ENCODE measurements around the gene CDKN2C. TPM values are rescaled to one million over a fixed set of nuclear protein-coding genes. Genes with fewer than 3 reads are reported as not detected.

Gene CDKN2C
- total RNA-seq, 6 experiments from 2014 or later = 13.1 to 26.7 (median 24.9) TPM

DNA sequence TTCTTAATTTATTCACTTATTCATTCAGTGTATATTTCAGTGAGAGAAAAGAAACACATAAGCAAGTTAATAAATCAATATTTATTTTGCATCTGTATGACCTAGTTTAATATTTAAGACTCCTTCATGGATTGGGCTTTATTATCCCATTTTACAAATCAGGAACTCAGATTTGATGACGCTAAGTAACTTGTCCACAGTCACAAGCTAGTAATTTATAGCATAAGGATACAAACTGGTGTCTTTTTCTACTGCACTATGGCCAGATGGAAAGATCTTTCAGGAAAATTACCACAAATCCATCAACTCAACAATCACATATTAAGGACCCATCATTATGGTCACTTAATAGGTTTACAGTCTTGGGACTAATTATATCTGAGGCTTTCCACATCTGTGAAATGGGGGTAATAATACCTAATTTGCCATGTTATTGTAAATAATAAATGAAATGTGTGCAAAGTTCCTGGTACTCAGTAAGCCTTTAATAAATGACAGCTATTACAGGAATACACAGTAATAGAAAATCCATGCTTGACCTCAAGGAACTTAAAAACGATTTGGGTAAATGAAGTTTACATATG, 13.3 kb downstream of the CDKN2C start:
- Mint-ChIP-seq H3K27me3 (ENCODE audit: insufficient read depth) (peaks cover 2% of the 10 kb centered on the region; the same call in 1 of the 2 replicates), H3K4me1 (ENCODE audit: low read depth) (peaks cover 36% of the 10 kb centered on the region), H3K9me3 (no peaks in the 10 kb centered on the region), H3K27ac (no peak overlapping the region), H3K4me3 (no peak overlapping the region), H3K36me3 (ENCODE audit: low read depth) (no peaks in the 10 kb centered on the region)
- DNase-seq = no peak
- TF ChIP-seq, protein P1, sequence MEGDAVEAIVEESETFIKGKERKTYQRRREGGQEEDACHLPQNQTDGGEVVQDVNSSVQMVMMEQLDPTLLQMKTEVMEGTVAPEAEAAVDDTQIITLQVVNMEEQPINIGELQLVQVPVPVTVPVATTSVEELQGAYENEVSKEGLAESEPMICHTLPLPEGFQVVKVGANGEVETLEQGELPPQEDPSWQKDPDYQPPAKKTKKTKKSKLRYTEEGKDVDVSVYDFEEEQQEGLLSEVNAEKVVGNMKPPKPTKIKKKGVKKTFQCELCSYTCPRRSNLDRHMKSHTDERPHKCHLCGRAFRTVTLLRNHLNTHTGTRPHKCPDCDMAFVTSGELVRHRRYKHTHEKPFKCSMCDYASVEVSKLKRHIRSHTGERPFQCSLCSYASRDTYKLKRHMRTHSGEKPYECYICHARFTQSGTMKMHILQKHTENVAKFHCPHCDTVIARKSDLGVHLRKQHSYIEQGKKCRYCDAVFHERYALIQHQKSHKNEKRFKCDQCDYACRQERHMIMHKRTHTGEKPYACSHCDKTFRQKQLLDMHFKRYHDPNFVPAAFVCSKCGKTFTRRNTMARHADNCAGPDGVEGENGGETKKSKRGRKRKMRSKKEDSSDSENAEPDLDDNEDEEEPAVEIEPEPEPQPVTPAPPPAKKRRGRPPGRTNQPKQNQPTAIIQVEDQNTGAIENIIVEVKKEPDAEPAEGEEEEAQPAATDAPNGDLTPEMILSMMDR (IDR thresholded peaks at IDR 0.05) = no peak

DNA sequence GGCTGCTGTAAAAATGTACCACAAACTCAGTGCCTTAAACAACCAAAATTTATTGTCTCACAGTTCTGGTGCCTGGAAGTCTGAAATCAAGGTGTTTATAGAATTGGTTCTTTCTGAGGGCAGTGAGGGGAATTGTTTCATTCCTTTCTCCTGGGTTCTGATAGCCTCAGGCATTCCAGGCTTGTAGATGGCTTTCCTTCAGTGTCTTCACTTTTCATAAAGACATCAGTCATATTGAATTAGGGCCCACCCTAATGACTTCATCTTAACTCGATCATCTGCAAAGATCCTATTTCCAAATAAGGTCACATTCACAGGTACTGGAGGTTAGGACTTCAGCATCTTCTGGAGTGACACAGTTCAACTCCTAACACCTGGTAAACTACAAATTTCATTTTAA, 15.0 kb downstream of the CDKN2C start:
- peaks cover 2% of the 10 kb centered on the region; the same call in 1 of the 2 replicates for H3K27me3 Mint-ChIP-seq (ENCODE audit: insufficient read depth)
- TF ChIP-seq, protein P1 (IDR thresholded peaks at IDR 0.05) = no peak

DNA sequence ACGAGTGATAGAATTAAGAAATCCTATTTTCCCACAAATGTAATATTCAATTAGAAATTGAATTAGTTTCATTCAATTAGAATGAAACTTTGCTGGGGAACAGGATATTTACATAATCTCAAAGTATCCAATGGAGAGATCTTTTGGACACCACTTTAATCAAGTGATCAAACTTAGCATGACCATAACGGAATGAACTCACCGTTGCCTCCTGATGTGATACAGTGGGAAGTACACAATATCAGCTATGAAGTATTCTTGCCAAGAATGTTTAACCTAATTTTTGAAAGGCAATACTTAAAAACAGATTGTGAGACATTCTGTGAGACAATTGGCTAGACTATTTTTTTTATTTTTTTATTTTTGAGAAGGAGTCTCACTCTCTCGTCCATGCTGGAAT, 16.6 kb downstream of the CDKN2C start:
- Mint-ChIP-seq H3K27ac (no peak overlapping the region), H3K36me3 (ENCODE audit: low read depth) (no peaks in the 10 kb centered on the region), H3K4me1 (ENCODE audit: low read depth) (peaks cover 18% of the 10 kb centered on the region), H3K9me3 (no peaks in the 10 kb centered on the region), H3K27me3 (ENCODE audit: insufficient read depth) (peaks cover 2% of the 10 kb centered on the region; the same call in 1 of the 2 replicates), H3K4me3 (no peak overlapping the region)
- TF ChIP-seq, protein P1 (IDR thresholded peaks at IDR 0.05) = no peak
- DNase-seq = no peak

More for the DNA sequence above, 15.0 kb downstream of the CDKN2C start:
- no peak overlapping the region for H3K4me3 Mint-ChIP-seq
- H3K36me3 Mint-ChIP-seq (ENCODE audit: low read depth) = no peaks in the 10 kb centered on the region
- no peaks in the 10 kb centered on the region for H3K9me3 Mint-ChIP-seq
- DNase-seq = no peak
- no peak overlapping the region for H3K27ac Mint-ChIP-seq
- peaks cover 24% of the 10 kb centered on the region for H3K4me1 Mint-ChIP-seq (ENCODE audit: low read depth)

DNA sequence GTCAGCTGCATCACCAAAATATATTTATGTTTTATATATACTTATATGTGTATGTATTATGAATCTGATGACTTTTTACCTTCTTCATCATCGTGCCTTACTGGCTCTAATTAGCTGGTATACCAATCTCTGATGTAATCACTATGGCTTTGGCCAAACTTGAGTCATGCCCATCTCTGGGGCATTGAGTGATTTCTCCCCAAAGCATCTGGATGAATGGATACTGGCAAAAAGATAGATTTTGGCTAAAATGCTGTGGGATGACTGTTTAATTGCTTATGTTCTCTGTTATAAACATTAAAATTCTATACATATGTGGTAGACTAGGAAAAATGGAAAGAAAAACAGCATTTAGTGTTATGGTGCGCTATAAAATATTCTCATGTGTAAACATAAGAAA, 19.6 kb downstream of the CDKN2C start:
- no peak for DNase-seq
- Mint-ChIP-seq H3K9me3 (no peaks in the 10 kb centered on the region), H3K36me3 (ENCODE audit: low read depth) (no peaks in the 10 kb centered on the region), H3K4me3 (no peak overlapping the region), H3K27ac (no peak overlapping the region), H3K27me3 (ENCODE audit: insufficient read depth) (peaks cover 2% of the 10 kb centered on the region; the same call in 1 of the 2 replicates), H3K4me1 (ENCODE audit: low read depth) (peaks cover 12% of the 10 kb centered on the region)
- TF ChIP-seq, protein P1 (IDR thresholded peaks at IDR 0.05) = no peak

DNA sequence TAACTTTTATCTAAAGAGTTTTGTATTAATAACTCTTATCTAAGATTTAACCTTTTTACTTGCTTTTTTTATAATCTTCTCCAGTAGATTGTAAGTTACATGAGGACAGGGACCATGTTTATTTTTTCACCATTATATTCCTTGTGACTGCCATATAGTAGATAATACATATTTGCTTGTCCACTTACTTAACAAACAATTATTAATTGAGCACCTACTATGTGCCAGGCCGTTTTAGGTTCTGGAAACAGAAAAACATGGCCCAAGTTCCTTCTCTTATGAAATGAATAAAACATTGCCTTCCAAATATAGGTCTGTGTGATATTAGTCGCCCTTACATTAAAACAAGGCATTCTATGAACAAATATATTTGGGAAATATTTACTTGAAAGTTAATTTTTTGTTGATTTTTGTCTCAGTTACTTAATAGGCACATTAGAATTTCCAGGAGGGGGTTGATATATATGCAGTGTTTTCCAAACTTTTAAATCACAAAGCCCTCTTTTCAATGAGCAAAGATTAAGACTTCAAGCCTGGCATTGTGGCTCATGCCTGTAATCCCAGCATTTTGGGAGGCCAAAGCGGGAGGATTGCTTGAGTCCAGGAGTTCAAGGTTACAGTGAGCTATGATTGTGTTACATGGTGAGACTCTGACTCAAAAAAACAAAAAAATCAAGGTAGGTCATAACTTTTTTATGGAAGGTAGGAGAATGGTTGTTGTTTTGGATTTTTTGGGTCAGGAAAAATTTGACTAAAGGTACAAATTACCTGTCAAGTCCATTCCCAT, 22.7 kb downstream of the CDKN2C start:
- Mint-ChIP-seq H3K4me1 (ENCODE audit: low read depth) (peaks cover 5% of the 10 kb centered on the region; the same call in 1 of the 2 replicates), H3K4me3 (no peak overlapping the region), H3K9me3 (no peaks in the 10 kb centered on the region), H3K27ac (no peak overlapping the region), H3K27me3 (ENCODE audit: insufficient read depth) (no peaks in the 10 kb centered on the region), H3K36me3 (ENCODE audit: low read depth) (no peaks in the 10 kb centered on the region)
- no peak for DNase-seq
- TF ChIP-seq, protein P1 (IDR thresholded peaks at IDR 0.05) = no peak
